TTC549 (cell line): ENCODE results near the gene SCN4B.

Source experiments
- FAIRE-seq: peaks from 2 replicates; lab custom pipeline; 2012; peaks lifted over from hg19 to GRCh38; lab: Jason Lieb, UNC

Gene SCN4B

GRCh38 chr11:118099838-118100556 lies 52.6 kb downstream of the SCN4B start:
- FAIRE-seq: no peak

DNA sequence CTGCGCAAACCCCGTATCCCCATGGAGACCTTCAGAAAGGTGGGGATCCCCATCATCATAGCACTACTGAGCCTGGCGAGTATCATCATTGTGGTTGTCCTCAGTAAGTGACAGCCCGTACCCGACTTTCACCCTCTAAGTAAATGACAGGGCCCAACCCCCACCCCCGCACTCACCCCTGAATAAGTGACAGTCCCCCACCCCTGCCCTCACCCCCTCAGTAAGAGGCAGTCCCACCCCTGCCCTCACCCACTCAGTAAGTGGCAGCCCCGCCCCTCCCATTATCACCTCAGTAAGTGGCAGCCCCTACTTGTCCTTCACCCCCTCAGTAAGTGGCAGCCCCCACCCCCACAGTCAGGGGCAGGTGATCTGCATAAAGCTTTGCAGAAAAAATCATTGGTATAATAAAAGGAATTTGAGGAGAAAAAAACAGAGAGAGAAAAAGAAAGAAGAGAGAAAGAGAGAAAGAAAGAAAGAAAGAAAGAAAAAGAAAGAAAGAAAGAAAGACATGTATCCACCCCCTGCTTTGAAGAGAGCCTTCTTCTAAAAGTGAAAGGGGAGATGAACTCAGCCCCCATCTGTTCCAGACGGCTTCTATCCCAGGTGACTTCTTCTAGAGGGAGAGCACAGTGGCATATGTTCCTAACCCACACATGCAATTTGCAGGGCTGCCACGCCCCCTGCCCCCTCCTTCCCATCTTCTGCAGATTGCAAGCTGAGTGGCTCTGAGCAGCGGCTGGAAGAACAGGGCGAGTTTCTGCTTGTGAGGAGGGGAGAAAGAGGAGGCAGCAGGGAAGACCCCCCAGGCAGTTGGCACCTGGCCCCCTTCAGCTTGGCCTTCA lies 53.4 kb downstream of the SCN4B start:
- FAIRE-seq: no peak

DNA sequence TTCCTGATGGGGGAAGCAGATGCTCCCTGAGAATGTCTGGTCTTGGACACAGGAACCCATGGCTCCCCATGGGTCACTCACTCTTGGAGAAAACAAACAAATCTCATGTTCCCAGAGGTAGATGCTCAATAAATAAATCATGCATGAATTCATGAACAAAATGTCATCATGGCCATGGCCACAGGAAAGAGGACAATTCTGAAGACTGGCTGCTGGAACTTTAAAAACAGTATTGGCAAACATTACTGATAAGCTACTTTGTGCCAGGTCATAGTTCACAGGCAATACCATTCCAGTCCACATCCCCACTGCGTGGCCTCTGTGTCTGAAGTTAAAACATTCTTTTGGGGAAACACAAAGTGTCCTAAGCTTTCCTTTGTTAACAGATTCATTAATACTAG lies 56.7 kb downstream of the SCN4B start:
- FAIRE-seq: no peak

DNA sequence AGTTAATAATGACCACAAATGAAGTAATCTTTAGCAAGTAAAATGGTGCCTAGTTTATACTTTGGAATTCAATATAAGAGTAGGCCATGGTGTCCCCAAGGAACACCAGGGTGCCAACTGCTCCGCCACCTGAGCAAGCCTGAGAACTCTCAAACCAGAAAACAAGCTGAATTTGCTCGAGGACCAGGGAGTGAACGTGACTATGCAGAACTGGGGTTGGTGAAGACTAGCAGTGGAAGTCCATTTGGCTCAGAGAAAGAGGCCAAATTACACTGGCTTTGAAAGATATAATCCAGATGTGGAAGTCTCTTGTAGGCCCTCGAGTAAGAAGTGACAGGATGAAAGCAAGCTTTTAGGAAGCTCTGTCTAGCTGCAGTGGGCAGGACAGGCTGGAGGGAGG lies 57.1 kb downstream of the SCN4B start:
- no peak for FAIRE-seq

DNA sequence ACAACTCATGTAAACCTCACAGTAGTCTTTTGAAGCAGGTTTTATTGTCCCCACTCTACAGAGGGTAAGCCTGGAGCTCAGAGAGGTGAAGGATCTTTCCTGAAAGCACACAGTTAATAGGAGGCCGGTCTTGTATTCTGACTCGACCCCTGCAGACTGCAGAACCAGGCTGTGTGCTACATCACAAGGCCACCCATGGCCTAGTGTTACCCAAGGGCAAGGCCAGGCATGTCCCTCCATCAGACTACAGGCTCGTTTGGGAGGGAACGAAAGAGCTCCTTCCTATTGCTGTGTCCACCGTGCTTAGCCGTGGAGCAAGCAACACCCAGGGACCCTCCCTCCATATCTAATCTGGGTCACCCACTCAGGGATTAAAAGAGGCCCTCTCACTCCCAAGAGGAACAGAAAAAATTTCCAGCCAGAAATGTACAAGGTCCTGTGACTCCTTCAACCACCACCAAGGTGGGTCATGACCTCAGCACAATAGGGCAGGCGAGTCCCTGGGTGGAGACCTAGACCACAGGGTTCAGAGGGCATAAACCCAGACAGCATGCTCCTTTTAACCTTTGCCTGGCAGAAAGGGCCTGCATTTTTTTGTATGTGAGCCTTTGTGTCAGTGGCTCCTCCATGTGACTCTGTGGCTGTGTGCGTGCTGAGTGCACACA lies 59.6 kb downstream of the SCN4B start:
- FAIRE-seq: no peak

- no peak for FAIRE-seq
Observed at GRCh38 chr11:118091690-118092089, 60.9 kb downstream of the SCN4B start.

DNA sequence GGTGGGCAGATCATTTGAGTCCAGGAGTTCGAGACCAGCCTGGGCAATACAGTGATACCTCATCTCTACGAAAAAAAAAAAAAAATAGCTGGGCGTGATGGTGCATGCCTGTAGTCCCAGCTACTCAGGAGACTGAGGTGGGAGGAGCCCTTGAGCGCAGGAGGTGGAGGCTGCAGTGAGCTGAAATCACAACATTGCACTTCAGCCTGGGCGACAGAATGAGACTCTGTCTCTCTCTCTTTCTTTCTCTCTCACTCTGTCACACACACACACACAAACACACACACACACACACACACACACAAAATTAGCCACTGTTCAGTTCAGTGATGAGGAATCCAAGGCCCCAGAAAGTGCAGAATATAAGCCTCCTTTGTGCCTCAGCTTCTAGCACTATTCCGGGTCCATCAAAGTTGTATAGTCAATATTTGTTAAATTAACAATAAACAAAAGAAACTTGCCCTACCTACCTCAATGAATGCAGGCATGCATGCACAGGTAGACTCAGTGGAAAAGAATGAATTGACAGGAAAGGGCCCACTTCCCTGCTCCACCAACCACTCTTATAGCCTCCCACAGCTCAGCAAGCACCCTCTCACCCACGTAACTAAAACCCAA lies 62.0 kb downstream of the SCN4B start:
- no peak for FAIRE-seq

- FAIRE-seq: no peak
Observed at GRCh38 chr11:118088531-118088930, 64.1 kb downstream of the SCN4B start.

- no peak for FAIRE-seq
Observed at GRCh38 chr11:118087931-118088330, 64.7 kb downstream of the SCN4B start.

- no peak for FAIRE-seq
Observed at GRCh38 chr11:118086913-118087768, 65.5 kb downstream of the SCN4B start, which contains the start of gene SMIM35. Gene SMIM35 (minus strand): TSS chr11:118086963. CDS start chr11:118086757, 206 bp downstream.

GRCh38 chr11:118084656-118085055 lies 68.0 kb downstream of the SCN4B start:
- no peak for FAIRE-seq

DNA sequence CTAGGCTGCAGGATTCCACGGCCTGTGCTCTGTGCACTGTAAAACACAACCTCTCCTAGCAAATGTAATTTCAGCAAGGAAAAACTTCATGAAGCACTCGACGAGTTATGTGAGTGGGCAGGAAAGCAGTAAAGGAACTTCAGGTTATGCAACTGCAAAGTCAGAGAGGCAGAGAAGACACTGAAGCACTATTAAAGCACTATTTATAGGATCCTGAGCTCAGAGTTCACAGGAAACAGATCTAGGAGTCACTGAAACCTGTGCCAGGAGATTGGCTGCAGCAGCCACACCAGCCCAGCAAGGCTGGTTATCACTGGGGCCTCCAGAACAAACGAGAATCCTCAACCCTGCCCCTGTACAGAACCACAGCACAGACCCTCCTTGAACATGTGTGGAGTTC lies 68.4 kb downstream of the SCN4B start:
- FAIRE-seq: no peak
